ENCODE data around the gene ALG8. TPM values are rescaled to one million over a fixed set of nuclear protein-coding genes. Genes with fewer than 3 reads are reported as not detected.

ALG8 gene
- total RNA-seq, 1 experiment from 2014 or later = 188 TPM

GRCh38 chr11:78168539-78169477 lies 29.4 kb upstream of the ALG8 start:
- CTCF ChIA-PET = no interaction called here
- Mint-ChIP-seq H3K9me3 (ENCODE audit: unreplicated experiment) (no peaks in the 10 kb centered on the region), H3K27me3 (ENCODE audit: insufficient read depth, unreplicated experiment) (no peaks in the 10 kb centered on the region), H3K27ac (ENCODE audit: unreplicated experiment) (no peak overlapping the region), H3K4me3 (ENCODE audit: unreplicated experiment) (no peak overlapping the region), H3K4me1 (ENCODE audit: low read depth, unreplicated experiment) (peaks cover 8% of the 10 kb centered on the region), H3K36me3 (ENCODE audit: insufficient read depth, unreplicated experiment) (no peaks in the 10 kb centered on the region)
- POLR2A ChIA-PET = interaction anchor here (0.6 kb wide), 1 partner anchor 21 kb away, joined by 5 read pairs; no protein-coding TSS in a partner anchor
- no peak for DNase-seq
- Histone ChIP-seq H3K36me3 (ENCODE audit: control insufficient read depth, insufficient read depth, low read length) (no peaks in the 10 kb centered on the region), H3K27me3 (replicated peaks; ENCODE audit: control insufficient read depth, insufficient read depth, low read length) (no peaks in the 10 kb centered on the region), H3K4me1 (no peaks in the 10 kb centered on the region), H3K4me3 (ENCODE audit: low read depth, low read length) (no peak overlapping the region), H3K9me3 (no peaks in the 10 kb centered on the region)
- TF ChIP-seq CTCF (IDR thresholded peaks at IDR 0.05; ENCODE audit: insufficient read depth in 1 of 2, low read depth in 1 of 2, low read length in 1 of 2, severe bottlenecking in 1 of 2, unreplicated experiment in 1 of 2) = no peak
- intact Hi-C loops (cut with micrococcal nuclease; ENCODE audit: unreplicated experiment) = no loop called here
- BruUV-seq (replicated peaks) = no TSS peak

DNA sequence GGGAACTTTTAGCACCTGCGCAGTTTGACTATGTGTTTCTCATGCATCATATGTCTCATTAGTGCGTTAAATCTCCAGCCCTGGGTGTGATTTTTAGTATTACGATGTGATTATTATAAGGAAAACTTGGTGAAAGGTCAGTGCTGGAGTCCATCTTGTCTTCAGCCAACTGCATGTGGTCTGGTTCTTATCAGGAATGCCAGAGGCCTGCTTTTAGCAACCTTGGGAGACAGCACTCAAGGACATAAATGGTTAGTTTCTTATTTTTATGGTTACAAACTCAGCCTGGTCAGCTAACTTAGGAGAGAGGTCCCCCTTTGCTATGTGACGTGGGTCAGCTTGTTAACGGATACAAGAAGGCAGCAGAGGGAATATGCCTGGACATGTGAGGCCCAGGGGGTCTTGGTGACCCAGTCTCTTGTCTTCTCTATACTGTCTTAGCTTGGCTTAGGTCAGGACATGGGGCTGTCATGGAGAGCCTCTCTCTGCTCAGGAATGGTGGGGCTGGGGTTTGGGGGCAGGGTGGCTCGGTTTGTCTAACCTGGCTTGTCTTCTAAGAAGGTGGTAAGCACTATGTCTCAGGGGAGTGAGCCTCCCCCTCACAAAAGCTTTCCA lies 27.5 kb upstream of the ALG8 start:
- Histone ChIP-seq H3K36me3 (ENCODE audit: control insufficient read depth, insufficient read depth, low read length) (no peaks in the 10 kb centered on the region), H3K27me3 (replicated peaks; ENCODE audit: control insufficient read depth, insufficient read depth, low read length) (no peaks in the 10 kb centered on the region), H3K9me3 (no peaks in the 10 kb centered on the region), H3K4me3 (ENCODE audit: low read depth, low read length) (no peak overlapping the region), H3K4me1 (no peaks in the 10 kb centered on the region)
- no TSS peak for BruUV-seq (replicated peaks)
- intact Hi-C loops (cut with micrococcal nuclease; ENCODE audit: unreplicated experiment) = no loop called here
- no peak for TF ChIP-seq CTCF (IDR thresholded peaks at IDR 0.05; ENCODE audit: insufficient read depth in 1 of 2, low read depth in 1 of 2, low read length in 1 of 2, severe bottlenecking in 1 of 2, unreplicated experiment in 1 of 2)
- no peak for DNase-seq
- Mint-ChIP-seq H3K36me3 (ENCODE audit: insufficient read depth, unreplicated experiment) (no peaks in the 10 kb centered on the region), H3K27ac (ENCODE audit: unreplicated experiment) (no peak overlapping the region), H3K9me3 (ENCODE audit: unreplicated experiment) (no peaks in the 10 kb centered on the region), H3K4me3 (ENCODE audit: unreplicated experiment) (no peak overlapping the region), H3K4me1 (ENCODE audit: low read depth, unreplicated experiment) (peaks cover 8% of the 10 kb centered on the region), H3K27me3 (ENCODE audit: insufficient read depth, unreplicated experiment) (no peaks in the 10 kb centered on the region)
- ChIA-PET CTCF (no interaction called here), POLR2A (no interaction called here)

GRCh38 chr11:78164471-78164870 lies 25.0 kb upstream of the ALG8 start:
- no peaks in the 10 kb centered on the region for H3K36me3 ChIP-seq (ENCODE audit: control insufficient read depth, insufficient read depth, low read length)
- no peak overlapping the region for H3K27ac Mint-ChIP-seq (ENCODE audit: unreplicated experiment)
- no peak for DNase-seq
- H3K36me3 Mint-ChIP-seq (ENCODE audit: insufficient read depth, unreplicated experiment) = no peaks in the 10 kb centered on the region
- BruUV-seq (replicated peaks) = no TSS peak
- H3K4me3 Mint-ChIP-seq (ENCODE audit: unreplicated experiment) = no peak overlapping the region
- TF ChIP-seq CTCF (IDR thresholded peaks at IDR 0.05; ENCODE audit: insufficient read depth in 1 of 2, low read depth in 1 of 2, low read length in 1 of 2, severe bottlenecking in 1 of 2, unreplicated experiment in 1 of 2) = no peak
- no peaks in the 10 kb centered on the region for H3K27me3 ChIP-seq (replicated peaks; ENCODE audit: control insufficient read depth, insufficient read depth, low read length)
- no peaks in the 10 kb centered on the region for H3K27me3 Mint-ChIP-seq (ENCODE audit: insufficient read depth, unreplicated experiment)
- H3K4me1 ChIP-seq = no peaks in the 10 kb centered on the region
- no peaks in the 10 kb centered on the region for H3K9me3 Mint-ChIP-seq (ENCODE audit: unreplicated experiment)
- H3K4me1 Mint-ChIP-seq (ENCODE audit: low read depth, unreplicated experiment) = peaks cover 8% of the 10 kb centered on the region
- no peak overlapping the region for H3K4me3 ChIP-seq (ENCODE audit: low read depth, low read length)
- no peaks in the 10 kb centered on the region for H3K9me3 ChIP-seq
- intact Hi-C loops (cut with micrococcal nuclease; ENCODE audit: unreplicated experiment) = no loop called here
- ChIA-PET CTCF (no interaction called here), POLR2A (no interaction called here)
